ENCODE data around the gene BCCIP. TPM values are rescaled to one million over a fixed set of nuclear protein-coding genes. Genes with fewer than 3 reads are reported as not detected.

Gene BCCIP
- total and polyA plus RNA-seq, 8 donors = 18.6 to 40.8 (median 28.3) TPM

- intact Hi-C loops (cut with DNase I) = no loop called here
- Histone ChIP-seq H3K4me3 (no peak overlapping the region), H3K4me1 (peaks cover 7 to 10% (median 8%) of the 10 kb centered on the region in 3 donors), H3K9me3 (no peaks in the 10 kb centered on the region), H3K36me3 (peaks cover 0 to 8% (median 0%) of the 10 kb centered on the region in 3 donors), H3K27me3 (no peaks in the 10 kb centered on the region), H3K27ac (no peak overlapping the region)
- WGBS, 2 donors = 68 to 73% methylated on average over 4 of the region's 4 CpGs
- no peak for FAIRE-seq
- no peak for DNase-seq
- TF ChIP-seq CTCF (IDR thresholded peaks at IDR 0.05) = no peak
- ATAC-seq = no peak
Measured at GRCh38 chr10:125816548-125816947, 6.8 kb upstream of the BCCIP start.

- Histone ChIP-seq H3K27me3 (no peaks in the 10 kb centered on the region), H3K4me1 (peaks cover 0 to 7% (median 6%) of the 10 kb centered on the region in 3 donors), H3K36me3 (peaks cover 0 to 8% (median 0%) of the 10 kb centered on the region in 3 donors), H3K4me3 (no peak overlapping the region), H3K27ac (no peak overlapping the region), H3K9me3 (no peaks in the 10 kb centered on the region)
- FAIRE-seq (no peak), ATAC-seq (no peak), DNase-seq (no peak)
- intact Hi-C loops (cut with DNase I) = no loop called here
- WGBS, 2 donors = 79 to 81% methylated on average over 6 of the region's 6 CpGs
- no peak for TF ChIP-seq CTCF (IDR thresholded peaks at IDR 0.05)
Measured at GRCh38 chr10:125817337-125817946, 5.9 kb upstream of the BCCIP start.

- intact Hi-C loops (cut with DNase I) = no loop called here
- no peaks in the 10 kb centered on the region for H3K9me3 ChIP-seq
- no peak overlapping the region for H3K27ac ChIP-seq
- no peak for ATAC-seq
- no peaks in the 10 kb centered on the region for H3K36me3 ChIP-seq
- TF ChIP-seq CTCF (IDR thresholded peaks at IDR 0.05) = no peak
- peaks cover 15 to 20% (median 19%) of the 10 kb centered on the region in 3 donors for H3K4me1 ChIP-seq
- H3K4me3 ChIP-seq = no peak overlapping the region
- no peak for FAIRE-seq
- 43 to 54% methylated on average over 1 of the region's 1 CpG for WGBS, 2 donors
- DNase-seq = no peak
- H3K27me3 ChIP-seq = no peaks in the 10 kb centered on the region
Measured at GRCh38 chr10:125820701-125821100, 2.6 kb upstream of the BCCIP start.

- Histone ChIP-seq H3K9me3 (no peaks in the 10 kb centered on the region), H3K27ac (peak overlapping the region; percentile 82 to 94 (median 90)), H3K4me1 (peaks cover 23 to 27% (median 24%) of the 10 kb centered on the region in 3 donors), H3K36me3 (peaks cover 0 to 14% (median 9%) of the 10 kb centered on the region in 3 donors), H3K4me3 (peak overlapping the region; percentile 89 to 99 (median 97)), H3K27me3 (no peaks in the 10 kb centered on the region)
- DNase-seq = peak in 1 of 6 donors; percentile 59
- WGBS, 2 donors = 0% methylated on average over 20 of the region's 20 CpGs
- no peak for FAIRE-seq
- peak; percentile 4 to 6 (median 4) for ATAC-seq
- TF ChIP-seq CTCF (IDR thresholded peaks at IDR 0.05) = no peak
- intact Hi-C loops (cut with DNase I) = no loop called here
Measured at GRCh38 chr10:125823663-125824251, 411 bp downstream of the BCCIP start.

GRCh38 chr10:125824736-125825135, 1.4 kb downstream of the BCCIP start:
- H3K4me3 ChIP-seq = peak overlapping the region in 2 of 4 donors; percentile 99
- H3K9me3 ChIP-seq = no peaks in the 10 kb centered on the region
- intact Hi-C loops (cut with DNase I) = no loop called here
- H3K4me1 ChIP-seq = peaks cover 23 to 27% (median 24%) of the 10 kb centered on the region in 3 donors
- H3K27ac ChIP-seq = no peak overlapping the region
- no peak for FAIRE-seq
- ATAC-seq = no peak
- peaks cover 0 to 21% (median 11%) of the 10 kb centered on the region in 3 donors for H3K36me3 ChIP-seq
- no peak for TF ChIP-seq CTCF (IDR thresholded peaks at IDR 0.05)
- WGBS, 2 donors = 50 to 53% methylated on average over 1 of the region's 1 CpG
- H3K27me3 ChIP-seq = no peaks in the 10 kb centered on the region
- no peak for DNase-seq

All from pancreas (tissue), 10 donors.